ENCODE data around the gene RBM26. TPM values are rescaled to one million over a fixed set of nuclear protein-coding genes. Genes with fewer than 3 reads are reported as not detected.

The RBM26 gene, protein sequence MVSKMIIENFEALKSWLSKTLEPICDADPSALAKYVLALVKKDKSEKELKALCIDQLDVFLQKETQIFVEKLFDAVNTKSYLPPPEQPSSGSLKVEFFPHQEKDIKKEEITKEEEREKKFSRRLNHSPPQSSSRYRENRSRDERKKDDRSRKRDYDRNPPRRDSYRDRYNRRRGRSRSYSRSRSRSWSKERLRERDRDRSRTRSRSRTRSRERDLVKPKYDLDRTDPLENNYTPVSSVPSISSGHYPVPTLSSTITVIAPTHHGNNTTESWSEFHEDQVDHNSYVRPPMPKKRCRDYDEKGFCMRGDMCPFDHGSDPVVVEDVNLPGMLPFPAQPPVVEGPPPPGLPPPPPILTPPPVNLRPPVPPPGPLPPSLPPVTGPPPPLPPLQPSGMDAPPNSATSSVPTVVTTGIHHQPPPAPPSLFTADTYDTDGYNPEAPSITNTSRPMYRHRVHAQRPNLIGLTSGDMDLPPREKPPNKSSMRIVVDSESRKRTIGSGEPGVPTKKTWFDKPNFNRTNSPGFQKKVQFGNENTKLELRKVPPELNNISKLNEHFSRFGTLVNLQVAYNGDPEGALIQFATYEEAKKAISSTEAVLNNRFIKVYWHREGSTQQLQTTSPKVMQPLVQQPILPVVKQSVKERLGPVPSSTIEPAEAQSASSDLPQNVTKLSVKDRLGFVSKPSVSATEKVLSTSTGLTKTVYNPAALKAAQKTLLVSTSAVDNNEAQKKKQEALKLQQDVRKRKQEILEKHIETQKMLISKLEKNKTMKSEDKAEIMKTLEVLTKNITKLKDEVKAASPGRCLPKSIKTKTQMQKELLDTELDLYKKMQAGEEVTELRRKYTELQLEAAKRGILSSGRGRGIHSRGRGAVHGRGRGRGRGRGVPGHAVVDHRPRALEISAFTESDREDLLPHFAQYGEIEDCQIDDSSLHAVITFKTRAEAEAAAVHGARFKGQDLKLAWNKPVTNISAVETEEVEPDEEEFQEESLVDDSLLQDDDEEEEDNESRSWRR
- 86.4 TPM for total RNA-seq
- polyA plus RNA-seq: 10 to 100 TPM; 10.6 to 17.6 (median 14.3) TPM

- Mint-ChIP-seq H3K4me3 (peak within 1 kb of the TSS in 3 of 4 donors; percentile 95 to 98 (median 96)), H3K36me3 (peaks cover 10% of the 10 kb centered on the region), H3K9me3 (no peaks in the 10 kb centered on the region), H3K27me3 (no peaks in the 10 kb centered on the region), H3K27ac (peak within 1 kb of the TSS in 2 of 3 donors; percentile 98), H3K4me1 (peaks cover 7 to 40% (median 26%) of the 10 kb centered on the region in 4 donors)
- Histone ChIP-seq H3K4me3 (ENCODE audit: low read depth, low read length) (peak within 1 kb of the TSS; percentile 96), H3K27ac (ENCODE audit: insufficient read depth, low read length, poor library complexity, severe bottlenecking) (peak within 1 kb of the TSS; percentile 96), H3K36me3 (ENCODE audit: control insufficient read depth, insufficient read depth, low read length) (no peaks in the 10 kb centered on the region), H3K4me1 (ENCODE audit: control insufficient read depth, insufficient read depth, low read length, poor library complexity, severe bottlenecking) (peaks cover 51% of the 10 kb centered on the region), H3K27me3 (ENCODE audit: control insufficient read depth, insufficient read depth, low read length) (no peaks in the 10 kb centered on the region), H3K9me3 (ENCODE audit: control insufficient read depth in 2 of 2, low read length in 2 of 2) (no peaks in the 10 kb centered on the region)
- DNase-seq (peak; percentile 92 to 97 (median 95)), ATAC-seq (ENCODE audit: low read depth in 2 of 2) (peak; percentile 85)
Observed at GRCh38 chr13:79405831-79406596, at the start of gene RBM26. TSS of gene RBM26 (minus strand) at chr13:79406255. CDS start at chr13:79405774, 481 bp downstream.

- no peak overlapping the region for H3K27ac Mint-ChIP-seq
- Histone ChIP-seq H3K4me3 (ENCODE audit: low read depth, low read length) (no peak overlapping the region), H3K4me1 (ENCODE audit: control insufficient read depth, insufficient read depth, low read length, poor library complexity, severe bottlenecking) (peaks cover 15% of the 10 kb centered on the region), H3K27ac (ENCODE audit: insufficient read depth, low read length, poor library complexity, severe bottlenecking) (no peak overlapping the region), H3K27me3 (ENCODE audit: control insufficient read depth, insufficient read depth, low read length) (no peaks in the 10 kb centered on the region), H3K9me3 (ENCODE audit: control insufficient read depth in 2 of 2, low read length in 2 of 2) (no peaks in the 10 kb centered on the region), H3K36me3 (ENCODE audit: control insufficient read depth, insufficient read depth, low read length) (no peaks in the 10 kb centered on the region)
- DNase-seq (no peak), ATAC-seq (ENCODE audit: low read depth in 2 of 2) (no peak)
- H3K36me3 Mint-ChIP-seq: no peaks in the 10 kb centered on the region
- H3K27me3 Mint-ChIP-seq: no peaks in the 10 kb centered on the region
- H3K9me3 Mint-ChIP-seq: no peaks in the 10 kb centered on the region
- peaks cover 11 to 46% (median 29%) of the 10 kb centered on the region in 4 donors for H3K4me1 Mint-ChIP-seq
- H3K4me3 Mint-ChIP-seq: no peak overlapping the region
Observed at GRCh38 chr13:79455331-79455730, 49.3 kb upstream of the RBM26 start.

GRCh38 chr13:79452239-79452913, 46.3 kb upstream of the RBM26 start:
- Mint-ChIP-seq H3K4me1 (peaks cover 18 to 57% (median 33%) of the 10 kb centered on the region in 4 donors), H3K27ac (peak overlapping the region in 2 of 3 donors; percentile 50 to 98)

GRCh38 chr13:79451500-79451962, 45.5 kb upstream of the RBM26 start:
- H3K27ac ChIP-seq (ENCODE audit: insufficient read depth, low read length, poor library complexity, severe bottlenecking): peak overlapping the region; percentile 62
- peak; percentile 100 for ATAC-seq (ENCODE audit: low read depth in 2 of 2)
- H3K27me3 Mint-ChIP-seq: no peaks in the 10 kb centered on the region

More at GRCh38 chr13:79452239-79452913, 46.3 kb upstream of the RBM26 start:
- H3K4me3 ChIP-seq (ENCODE audit: low read depth, low read length): peak overlapping the region; percentile 45
- Mint-ChIP-seq H3K27me3 (no peaks in the 10 kb centered on the region), H3K9me3 (peaks cover 0 to 1% (median 0%) of the 10 kb centered on the region in 7 donors), H3K36me3 (no peaks in the 10 kb centered on the region), H3K4me3 (peak overlapping the region in 1 of 4 donors; percentile 44)
- ATAC-seq (ENCODE audit: low read depth in 2 of 2) (no peak), DNase-seq (peak in 1 of 3 donors; percentile 8)
- H3K36me3 ChIP-seq (ENCODE audit: control insufficient read depth, insufficient read depth, low read length): no peaks in the 10 kb centered on the region
- peak overlapping the region; percentile 62 for H3K27ac ChIP-seq (ENCODE audit: insufficient read depth, low read length, poor library complexity, severe bottlenecking)
- H3K4me1 ChIP-seq (ENCODE audit: control insufficient read depth, insufficient read depth, low read length, poor library complexity, severe bottlenecking): peaks cover 32% of the 10 kb centered on the region
- no peaks in the 10 kb centered on the region for H3K9me3 ChIP-seq (ENCODE audit: control insufficient read depth in 2 of 2, low read length in 2 of 2)
- no peaks in the 10 kb centered on the region for H3K27me3 ChIP-seq (ENCODE audit: control insufficient read depth, insufficient read depth, low read length)

DNA sequence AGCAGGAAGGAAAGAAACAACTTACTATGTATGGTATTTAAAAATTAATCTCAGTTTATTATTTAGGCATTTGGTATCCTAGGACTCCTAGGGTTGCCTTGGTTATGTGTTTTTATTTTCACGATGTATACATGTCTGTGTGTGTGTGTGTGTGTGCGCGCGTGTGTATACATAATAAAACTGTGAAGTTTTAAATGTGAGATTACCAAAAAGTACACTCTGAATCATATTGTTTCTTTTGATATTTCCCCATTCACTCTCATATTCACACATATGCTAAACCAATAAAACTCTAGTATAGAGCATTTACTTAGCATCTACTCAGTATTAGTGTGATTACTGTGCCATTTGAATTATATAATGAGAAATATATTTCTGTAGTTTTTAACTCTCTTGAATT, 44.1 kb upstream of the RBM26 start:
- no peak overlapping the region for H3K4me3 Mint-ChIP-seq
- peaks cover 18 to 48% (median 38%) of the 10 kb centered on the region in 4 donors for H3K4me1 Mint-ChIP-seq
- DNase-seq (no peak), ATAC-seq (ENCODE audit: low read depth in 2 of 2) (no peak)
- Histone ChIP-seq H3K4me3 (ENCODE audit: low read depth, low read length) (no peak overlapping the region), H3K27me3 (ENCODE audit: control insufficient read depth, insufficient read depth, low read length) (no peaks in the 10 kb centered on the region), H3K36me3 (ENCODE audit: control insufficient read depth, insufficient read depth, low read length) (no peaks in the 10 kb centered on the region), H3K27ac (ENCODE audit: insufficient read depth, low read length, poor library complexity, severe bottlenecking) (no peak overlapping the region), H3K4me1 (ENCODE audit: control insufficient read depth, insufficient read depth, low read length, poor library complexity, severe bottlenecking) (peaks cover 32% of the 10 kb centered on the region), H3K9me3 (ENCODE audit: control insufficient read depth in 2 of 2, low read length in 2 of 2) (no peaks in the 10 kb centered on the region)
- peaks cover 0 to 1% (median 0%) of the 10 kb centered on the region in 7 donors for H3K9me3 Mint-ChIP-seq
- no peaks in the 10 kb centered on the region for H3K36me3 Mint-ChIP-seq
- no peak overlapping the region for H3K27ac Mint-ChIP-seq
- H3K27me3 Mint-ChIP-seq: no peaks in the 10 kb centered on the region

More at GRCh38 chr13:79451500-79451962, 45.5 kb upstream of the RBM26 start:
- Mint-ChIP-seq H3K27ac (peak overlapping the region; percentile 50 to 98 (median 77)), H3K4me1 (peaks cover 18 to 48% (median 32%) of the 10 kb centered on the region in 4 donors), H3K36me3 (no peaks in the 10 kb centered on the region), H3K4me3 (peak overlapping the region; percentile 16 to 67 (median 32)), H3K9me3 (peaks cover 0 to 1% (median 0%) of the 10 kb centered on the region in 7 donors)
- Histone ChIP-seq H3K4me1 (ENCODE audit: control insufficient read depth, insufficient read depth, low read length, poor library complexity, severe bottlenecking) (peaks cover 32% of the 10 kb centered on the region), H3K36me3 (ENCODE audit: control insufficient read depth, insufficient read depth, low read length) (no peaks in the 10 kb centered on the region), H3K27me3 (ENCODE audit: control insufficient read depth, insufficient read depth, low read length) (no peaks in the 10 kb centered on the region), H3K4me3 (ENCODE audit: low read depth, low read length) (peak overlapping the region; percentile 45), H3K9me3 (ENCODE audit: control insufficient read depth in 2 of 2, low read length in 2 of 2) (no peaks in the 10 kb centered on the region)
- peak; percentile 54 to 92 (median 56) for DNase-seq

GRCh38 chr13:79448413-79448812, 42.4 kb upstream of the RBM26 start:
- no peak overlapping the region for H3K27ac Mint-ChIP-seq
- H3K9me3 ChIP-seq (ENCODE audit: control insufficient read depth in 2 of 2, low read length in 2 of 2): no peaks in the 10 kb centered on the region
- no peaks in the 10 kb centered on the region for H3K36me3 ChIP-seq (ENCODE audit: control insufficient read depth, insufficient read depth, low read length)
- H3K4me1 Mint-ChIP-seq: peaks cover 16 to 45% (median 38%) of the 10 kb centered on the region in 4 donors
- H3K27me3 ChIP-seq (ENCODE audit: control insufficient read depth, insufficient read depth, low read length): no peaks in the 10 kb centered on the region
- H3K4me3 Mint-ChIP-seq: no peak overlapping the region
- H3K27ac ChIP-seq (ENCODE audit: insufficient read depth, low read length, poor library complexity, severe bottlenecking): no peak overlapping the region
- H3K36me3 Mint-ChIP-seq: no peaks in the 10 kb centered on the region
- H3K27me3 Mint-ChIP-seq: no peaks in the 10 kb centered on the region
- peaks cover 32% of the 10 kb centered on the region for H3K4me1 ChIP-seq (ENCODE audit: control insufficient read depth, insufficient read depth, low read length, poor library complexity, severe bottlenecking)
- DNase-seq (peak in 1 of 3 donors; percentile 21), ATAC-seq (ENCODE audit: low read depth in 2 of 2) (no peak)
- H3K4me3 ChIP-seq (ENCODE audit: low read depth, low read length): no peak overlapping the region
- H3K9me3 Mint-ChIP-seq: peaks cover 0 to 1% (median 0%) of the 10 kb centered on the region in 7 donors

All from CD4-positive, CD25-positive, alpha-beta regulatory T cell (primary cell).